HepG2 (cell line): ENCODE data around the gene JPH3. TPM values are rescaled to one million over a fixed set of nuclear protein-coding genes. Genes with fewer than 3 reads are reported as not detected.
A peak's percentile ranks its signal among the peaks of the same experiment; 100 is the strongest.

ENCODE experiments used
- BRCA1 ChIP-seq: sonication (generic); formaldehyde crosslinking; IDR thresholded peaks from 2 replicates; pipeline ENCODE4 v1.4.0; 2020; ENCODE audit warnings: missing genetic modification reagents
- CBFB ChIP-seq: sonication (generic); formaldehyde crosslinking; IDR thresholded peaks from 2 replicates; pipeline ENCODE4 v1.4.0; 2020; ENCODE audit warnings: missing genetic modification reagents
- ELF3 ChIP-seq: IDR thresholded peaks from 2 replicates; pipeline ENCODE4 v1.6.1; 2016; ENCODE audit warnings: missing genetic modification reagents, missing compliant biosample characterization
- EP300 ChIP-seq, 3 experiments: sonication (generic) in 1 of 3; formaldehyde crosslinking in 1 of 3; IDR thresholded peaks; 2 replicates each; pipeline versions ENCODE4 v1.5.1 to v1.6.1; 2011 to 2020; ENCODE audit warnings: low read depth in 2 of 3, low read length in 2 of 3, borderline replicate concordance in 1 of 3, improper control_type of control experiment in 1 of 3, mild to moderate bottlenecking in 1 of 3, missing genetic modification reagents in 1 of 3, moderate library complexity in 1 of 3
- HOXA3 ChIP-seq: sonication (generic); formaldehyde crosslinking; IDR thresholded peaks from 2 replicates; pipeline ENCODE4 v1.5.0; 2020; ENCODE audit warnings: missing genetic modification reagents
- NFYC ChIP-seq: IDR thresholded peaks from 2 replicates; pipeline ENCODE4 v1.6.1; 2016; ENCODE audit warnings: missing genetic modification reagents, missing compliant biosample characterization
- NPAS2 ChIP-seq: sonication (generic); formaldehyde crosslinking; IDR thresholded peaks from 2 replicates; pipeline ENCODE4 v1.8.0; 2022; ENCODE audit warnings: mild to moderate bottlenecking, missing genetic modification reagents, borderline replicate concordance
- PHF8 ChIP-seq: sonication (generic); formaldehyde crosslinking; IDR thresholded peaks from 2 replicates; pipeline ENCODE4 v1.5.0; 2020; ENCODE audit warnings: missing genetic modification reagents
- STAG1 ChIP-seq: sonication (generic); formaldehyde crosslinking; IDR thresholded peaks from 2 replicates; pipeline ENCODE4 v1.4.0; 2020; ENCODE audit warnings: missing genetic modification reagents
- ZNF34 ChIP-seq: sonication (generic); formaldehyde crosslinking; IDR thresholded peaks from 2 replicates; pipeline ENCODE4 v1.4.0; 2020; ENCODE audit warnings: mild to moderate bottlenecking, missing genetic modification reagents, borderline replicate concordance
- ZNF713 ChIP-seq: sonication (generic); formaldehyde crosslinking; IDR thresholded peaks from 2 replicates; pipeline ENCODE4 v1.4.0; 2020; ENCODE audit warnings: mild to moderate bottlenecking, missing genetic modification reagents
- polyA plus RNA-seq, 8 experiments: library from polyadenylated mRNA; depleted of rRNA in 3 of 8; stranded (reverse) in 7 of 8; unstranded in 1 of 8; fragments of >200 nt; fragmentation: Illumina TruSeq in 4 of 8; extraction: Trizol in 4 of 8; gene quantifications; 2 replicates each; pipeline versions ENCODE4 v1.2.1 to v1.2.3, GENCODE V29; 2011 to 2016; ENCODE audit warnings: low read depth in 4 of 8, missing spikeins in 1 of 8, mixed read lengths in 1 of 8; ENCODE audit not compliant: insufficient read depth in 1 of 8
- total RNA-seq, 5 experiments: library from RNA; depleted of rRNA; stranded (reverse); fragments of >200 nt; fragmentation: Illumina TruSeq; extraction: Trizol; gene quantifications; 2 replicates each; pipeline ENCODE4 v1.2.3, GENCODE V29; 2016; ENCODE audit warnings: low read depth in 1 of 5
- TF ChIP-seq, protein P1 (sequence below): sonication (generic); formaldehyde crosslinking; IDR thresholded peaks from 2 replicates; pipeline ENCODE4 v1.4.0; 2020; ENCODE audit warnings: missing genetic modification reagents, borderline replicate concordance
- TF ChIP-seq, protein P2 (sequence below): sonication (generic); formaldehyde crosslinking; IDR thresholded peaks from 2 replicates; pipeline ENCODE4 v1.5.0; 2020; ENCODE audit warnings: missing genetic modification reagents
- TF ChIP-seq, protein P3 (sequence below): sonication (generic); formaldehyde crosslinking; IDR thresholded peaks from 2 replicates; pipeline ENCODE4 v1.4.0; 2020; ENCODE audit warnings: low read depth, missing genetic modification reagents
- TF ChIP-seq, protein P4 (sequence below): sonication (generic); formaldehyde crosslinking; IDR thresholded peaks from 2 replicates; pipeline ENCODE4 v1.4.0; 2020; ENCODE audit warnings: missing genetic modification reagents

Gene JPH3
- total and polyA plus RNA-seq, 2 of the 13 experiments (the other 11 are each of a cell fraction or from before 2014, with no cell fraction given) = not detected

GRCh38 chr16:87635541-87636049 lies 33.3 kb downstream of the JPH3 start (continued):
- TF ChIP-seq, protein P1, sequence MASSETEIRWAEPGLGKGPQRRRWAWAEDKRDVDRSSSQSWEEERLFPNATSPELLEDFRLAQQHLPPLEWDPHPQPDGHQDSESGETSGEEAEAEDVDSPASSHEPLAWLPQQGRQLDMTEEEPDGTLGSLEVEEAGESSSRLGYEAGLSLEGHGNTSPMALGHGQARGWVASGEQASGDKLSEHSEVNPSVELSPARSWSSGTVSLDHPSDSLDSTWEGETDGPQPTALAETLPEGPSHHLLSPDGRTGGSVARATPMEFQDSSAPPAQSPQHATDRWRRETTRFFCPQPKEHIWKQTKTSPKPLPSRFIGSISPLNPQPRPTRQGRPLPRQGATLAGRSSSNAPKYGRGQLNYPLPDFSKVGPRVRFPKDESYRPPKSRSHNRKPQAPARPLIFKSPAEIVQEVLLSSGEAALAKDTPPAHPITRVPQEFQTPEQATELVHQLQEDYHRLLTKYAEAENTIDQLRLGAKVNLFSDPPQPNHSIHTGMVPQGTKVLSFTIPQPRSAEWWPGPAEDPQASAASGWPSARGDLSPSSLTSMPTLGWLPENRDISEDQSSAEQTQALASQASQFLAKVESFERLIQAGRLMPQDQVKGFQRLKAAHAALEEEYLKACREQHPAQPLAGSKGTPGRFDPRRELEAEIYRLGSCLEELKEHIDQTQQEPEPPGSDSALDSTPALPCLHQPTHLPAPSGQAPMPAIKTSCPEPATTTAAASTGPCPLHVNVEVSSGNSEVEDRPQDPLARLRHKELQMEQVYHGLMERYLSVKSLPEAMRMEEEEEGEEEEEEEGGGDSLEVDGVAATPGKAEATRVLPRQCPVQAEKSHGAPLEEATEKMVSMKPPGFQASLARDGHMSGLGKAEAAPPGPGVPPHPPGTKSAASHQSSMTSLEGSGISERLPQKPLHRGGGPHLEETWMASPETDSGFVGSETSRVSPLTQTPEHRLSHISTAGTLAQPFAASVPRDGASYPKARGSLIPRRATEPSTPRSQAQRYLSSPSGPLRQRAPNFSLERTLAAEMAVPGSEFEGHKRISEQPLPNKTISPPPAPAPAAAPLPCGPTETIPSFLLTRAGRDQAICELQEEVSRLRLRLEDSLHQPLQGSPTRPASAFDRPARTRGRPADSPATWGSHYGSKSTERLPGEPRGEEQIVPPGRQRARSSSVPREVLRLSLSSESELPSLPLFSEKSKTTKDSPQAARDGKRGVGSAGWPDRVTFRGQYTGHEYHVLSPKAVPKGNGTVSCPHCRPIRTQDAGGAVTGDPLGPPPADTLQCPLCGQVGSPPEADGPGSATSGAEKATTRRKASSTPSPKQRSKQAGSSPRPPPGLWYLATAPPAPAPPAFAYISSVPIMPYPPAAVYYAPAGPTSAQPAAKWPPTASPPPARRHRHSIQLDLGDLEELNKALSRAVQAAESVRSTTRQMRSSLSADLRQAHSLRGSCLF (CRISPR knock-in tag) = no peak
- TF ChIP-seq NPAS2 (no peak), NFYC (CRISPR knock-in tag) (no peak), ELF3 (CRISPR knock-in tag) (0 out of 2 replicates have a peak, but pooled peaks have one; percentile 33), CBFB (peak; percentile 37; the same call in 1 of the 2 replicates), STAG1 (peak; percentile 89), EP300 (IDR thresholded peaks at IDR 0.05; ENCODE audit: low read depth in 2 of 2, low read length in 2 of 2) (no peak), EP300 (CRISPR knock-in tag; IDR thresholded peaks at IDR 0.05; ENCODE audit: borderline replicate concordance) (no peak), ZNF34 (CRISPR knock-in tag) (0 out of 2 replicates have a peak, but pooled peaks have one; percentile 6), HOXA3 (peak; percentile 15; the same call in 1 of the 2 replicates), BRCA1 (CRISPR knock-in tag) (no peak), ZNF713 (CRISPR knock-in tag) (no peak), PHF8 (CRISPR knock-in tag) (no peak)
- TF ChIP-seq, protein P2, sequence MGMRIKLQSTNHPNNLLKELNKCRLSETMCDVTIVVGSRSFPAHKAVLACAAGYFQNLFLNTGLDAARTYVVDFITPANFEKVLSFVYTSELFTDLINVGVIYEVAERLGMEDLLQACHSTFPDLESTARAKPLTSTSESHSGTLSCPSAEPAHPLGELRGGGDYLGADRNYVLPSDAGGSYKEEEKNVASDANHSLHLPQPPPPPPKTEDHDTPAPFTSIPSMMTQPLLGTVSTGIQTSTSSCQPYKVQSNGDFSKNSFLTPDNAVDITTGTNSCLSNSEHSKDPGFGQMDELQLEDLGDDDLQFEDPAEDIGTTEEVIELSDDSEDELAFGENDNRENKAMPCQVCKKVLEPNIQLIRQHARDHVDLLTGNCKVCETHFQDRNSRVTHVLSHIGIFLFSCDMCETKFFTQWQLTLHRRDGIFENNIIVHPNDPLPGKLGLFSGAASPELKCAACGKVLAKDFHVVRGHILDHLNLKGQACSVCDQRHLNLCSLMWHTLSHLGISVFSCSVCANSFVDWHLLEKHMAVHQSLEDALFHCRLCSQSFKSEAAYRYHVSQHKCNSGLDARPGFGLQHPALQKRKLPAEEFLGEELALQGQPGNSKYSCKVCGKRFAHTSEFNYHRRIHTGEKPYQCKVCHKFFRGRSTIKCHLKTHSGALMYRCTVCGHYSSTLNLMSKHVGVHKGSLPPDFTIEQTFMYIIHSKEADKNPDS (CRISPR knock-in tag) = no peak
- TF ChIP-seq, protein P3, sequence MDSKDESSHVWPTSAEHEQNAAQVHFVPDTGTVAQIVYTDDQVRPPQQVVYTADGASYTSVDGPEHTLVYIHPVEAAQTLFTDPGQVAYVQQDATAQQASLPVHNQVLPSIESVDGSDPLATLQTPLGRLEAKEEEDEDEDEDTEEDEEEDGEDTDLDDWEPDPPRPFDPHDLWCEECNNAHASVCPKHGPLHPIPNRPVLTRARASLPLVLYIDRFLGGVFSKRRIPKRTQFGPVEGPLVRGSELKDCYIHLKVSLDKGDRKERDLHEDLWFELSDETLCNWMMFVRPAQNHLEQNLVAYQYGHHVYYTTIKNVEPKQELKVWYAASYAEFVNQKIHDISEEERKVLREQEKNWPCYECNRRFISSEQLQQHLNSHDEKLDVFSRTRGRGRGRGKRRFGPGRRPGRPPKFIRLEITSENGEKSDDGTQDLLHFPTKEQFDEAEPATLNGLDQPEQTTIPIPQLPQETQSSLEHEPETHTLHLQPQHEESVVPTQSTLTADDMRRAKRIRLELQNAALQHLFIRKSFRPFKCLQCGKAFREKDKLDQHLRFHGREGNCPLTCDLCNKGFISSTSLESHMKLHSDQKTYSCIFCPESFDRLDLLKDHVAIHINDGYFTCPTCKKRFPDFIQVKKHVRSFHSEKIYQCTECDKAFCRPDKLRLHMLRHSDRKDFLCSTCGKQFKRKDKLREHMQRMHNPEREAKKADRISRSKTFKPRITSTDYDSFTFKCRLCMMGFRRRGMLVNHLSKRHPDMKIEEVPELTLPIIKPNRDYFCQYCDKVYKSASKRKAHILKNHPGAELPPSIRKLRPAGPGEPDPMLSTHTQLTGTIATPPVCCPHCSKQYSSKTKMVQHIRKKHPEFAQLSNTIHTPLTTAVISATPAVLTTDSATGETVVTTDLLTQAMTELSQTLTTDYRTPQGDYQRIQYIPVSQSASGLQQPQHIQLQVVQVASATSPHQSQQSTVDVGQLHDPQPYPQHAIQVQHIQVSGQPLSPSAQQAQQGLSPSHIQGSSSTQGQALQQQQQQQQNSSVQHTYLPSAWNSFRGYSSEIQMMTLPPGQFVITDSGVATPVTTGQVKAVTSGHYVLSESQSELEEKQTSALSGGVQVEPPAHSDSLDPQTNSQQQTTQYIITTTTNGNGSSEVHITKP (CRISPR knock-in tag) = no peak
- TF ChIP-seq, protein P4, sequence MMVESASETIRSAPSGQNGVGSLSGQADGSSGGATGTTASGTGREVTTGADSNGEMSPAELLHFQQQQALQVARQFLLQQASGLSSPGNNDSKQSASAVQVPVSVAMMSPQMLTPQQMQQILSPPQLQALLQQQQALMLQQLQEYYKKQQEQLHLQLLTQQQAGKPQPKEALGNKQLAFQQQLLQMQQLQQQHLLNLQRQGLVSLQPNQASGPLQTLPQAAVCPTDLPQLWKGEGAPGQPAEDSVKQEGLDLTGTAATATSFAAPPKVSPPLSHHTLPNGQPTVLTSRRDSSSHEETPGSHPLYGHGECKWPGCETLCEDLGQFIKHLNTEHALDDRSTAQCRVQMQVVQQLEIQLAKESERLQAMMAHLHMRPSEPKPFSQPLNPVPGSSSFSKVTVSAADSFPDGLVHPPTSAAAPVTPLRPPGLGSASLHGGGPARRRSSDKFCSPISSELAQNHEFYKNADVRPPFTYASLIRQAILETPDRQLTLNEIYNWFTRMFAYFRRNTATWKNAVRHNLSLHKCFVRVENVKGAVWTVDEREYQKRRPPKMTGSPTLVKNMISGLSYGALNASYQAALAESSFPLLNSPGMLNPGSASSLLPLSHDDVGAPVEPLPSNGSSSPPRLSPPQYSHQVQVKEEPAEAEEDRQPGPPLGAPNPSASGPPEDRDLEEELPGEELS (CRISPR knock-in tag) = 0 out of 2 replicates have a peak, but pooled peaks have one; percentile 24
